ENCODE results near the gene MSI2.

DNA sequence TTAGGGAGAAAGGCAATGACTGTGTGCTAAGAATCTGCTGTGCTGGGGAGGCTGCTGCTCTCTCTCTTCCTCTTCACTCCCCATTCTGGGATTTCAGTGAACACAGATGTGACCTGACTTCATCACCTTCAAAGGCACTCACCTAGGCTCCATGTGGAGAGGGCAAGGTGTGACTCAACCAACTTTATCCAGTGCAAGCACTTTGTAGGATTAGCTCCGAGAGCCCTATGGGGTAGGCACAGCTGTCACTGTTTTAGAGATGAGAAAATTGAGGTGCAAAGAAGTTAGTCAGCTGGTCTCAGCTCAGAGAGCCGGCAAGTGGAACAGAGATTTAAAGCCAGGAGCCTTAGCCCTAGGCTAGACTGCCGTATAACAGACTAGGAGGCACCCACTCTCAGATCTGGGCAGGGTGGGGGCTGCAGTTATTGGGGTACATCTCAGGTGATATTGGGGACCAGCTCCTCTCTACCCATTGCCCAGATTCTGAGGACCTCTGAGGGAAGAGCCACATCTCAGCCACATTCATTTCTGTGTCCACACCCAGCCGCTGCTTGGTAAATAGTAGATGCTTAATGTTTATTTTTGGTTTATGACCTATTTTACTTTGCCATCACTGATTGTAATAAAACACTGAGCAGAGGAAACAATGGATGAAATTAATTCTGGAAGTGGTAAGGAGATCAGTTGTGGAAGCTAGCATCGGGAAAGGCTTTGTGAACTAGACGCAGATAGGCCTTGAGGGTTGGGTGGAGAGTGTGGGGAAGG lies 350.0 kb downstream of the MSI2 start:
- TF ChIP-seq CTCF (IDR thresholded peaks at IDR 0.05) (no peak), POLR2A (IDR thresholded peaks at IDR 0.05) (no peak)

Data from right lobe of liver (tissue), 4 donors.